ENCODE measurements around the gene SRSF2. TPM values are rescaled to one million over a fixed set of nuclear protein-coding genes. Genes with fewer than 3 reads are reported as not detected.

The SRSF2 gene
- total and polyA plus RNA-seq, 9 of the 15 experiments (the other 6 are each of a cell fraction or from before 2014, with no cell fraction given): 161 to 583 (median 393) TPM

- TF ChIP-seq JUNB (CRISPR knock-in tag; conservative IDR thresholded peaks at IDR 0.05) (no peak), XRCC4 (IDR thresholded peaks at IDR 0.05; ENCODE audit: extremely low read depth, insufficient read depth, insufficient read length) (no peak), MEIS2 (IDR thresholded peaks at IDR 0.05; ENCODE audit: partially characterized antibody) (no peak), HDAC6 (IDR thresholded peaks at IDR 0.05; ENCODE audit: low read depth, low read length) (no peak), RAD51 (IDR thresholded peaks at IDR 0.05; ENCODE audit: borderline replicate concordance, low read depth) (no peak), LARP7 (IDR thresholded peaks at IDR 0.05) (no peak), ASH1L (IDR thresholded peaks at IDR 0.05; ENCODE audit: borderline replicate concordance, low read depth, partially characterized antibody) (no peak), ZNF584 (CRISPR knock-in tag; IDR thresholded peaks at IDR 0.05; ENCODE audit: low read depth) (no peak), NFATC3 (IDR thresholded peaks at IDR 0.05) (no peak), ZNF175 (CRISPR knock-in tag; IDR thresholded peaks at IDR 0.05; ENCODE audit: low read depth) (no peak), BRF1 (IDR thresholded peaks at IDR 0.05; ENCODE audit: borderline replicate concordance, extremely low read depth, insufficient read length) (no peak), GABPA (tag; conservative IDR thresholded peaks at IDR 0.05; ENCODE audit: low read depth) (no peak), TARDBP (IDR thresholded peaks at IDR 0.05) (no peak), MITF (IDR thresholded peaks at IDR 0.05) (no peak), ETV5 (CRISPR knock-in tag; IDR thresholded peaks at IDR 0.05; ENCODE audit: low read depth) (no peak), POLR2A (conservative IDR thresholded peaks at IDR 0.05) (no peak), PTTG1 (tag; IDR thresholded peaks at IDR 0.05; ENCODE audit: low read depth) (no peak), ZC3H8 (IDR thresholded peaks at IDR 0.05) (no peak), ELF2 (CRISPR knock-in tag; IDR thresholded peaks at IDR 0.05) (no peak), ZNF639 (CRISPR knock-in tag; conservative IDR thresholded peaks at IDR 0.05 in 1 of 2, IDR thresholded peaks at IDR 0.05 in 1 of 2) (peak in 1 of 2 experiments; percentile 88; a peak in 2 of 4 replicates), KHSRP (IDR thresholded peaks at IDR 0.05) (no peak), ZNF668 (CRISPR knock-in tag; IDR thresholded peaks at IDR 0.05) (no peak), PYGO2 (tag; IDR thresholded peaks at IDR 0.05) (no peak), HCFC1 (IDR thresholded peaks at IDR 0.05; ENCODE audit: low read depth, low read length) (peak; percentile 60), ZNF436 (CRISPR knock-in tag; IDR thresholded peaks at IDR 0.05) (no peak), ZNF239 (CRISPR knock-in tag; IDR thresholded peaks at IDR 0.05) (no peak), JUN (IDR thresholded peaks at IDR 0.05; ENCODE audit: borderline replicate concordance, low read depth, low read length) (no peak), JUN (CRISPR knock-in tag; IDR thresholded peaks at IDR 0.05; ENCODE audit: borderline replicate concordance) (peak; percentile 80; the same call in 1 of the 2 replicates)
Observed at GRCh38 chr17:76736349-76737081, 616 bp downstream of the SRSF2 start (continued).

Data from K562 (cell line).